HG02678 (cell line): ENCODE measurements around the gene CRYBG2.
"Not testable (repeated sequence)": the region's sequence is repeated elsewhere in the genome, so short reads cannot be mapped to it uniquely, and the experiment has no call there.

Experiments
- ATAC-seq: cut with Tn5 transposase; IDR thresholded peaks from one replicate; pipeline ENCODE4 v1.9.1; 2021; ENCODE audit warnings: mild to moderate bottlenecking, moderate library complexity; ENCODE audit not compliant: unreplicated experiment

Gene CRYBG2

DNA sequence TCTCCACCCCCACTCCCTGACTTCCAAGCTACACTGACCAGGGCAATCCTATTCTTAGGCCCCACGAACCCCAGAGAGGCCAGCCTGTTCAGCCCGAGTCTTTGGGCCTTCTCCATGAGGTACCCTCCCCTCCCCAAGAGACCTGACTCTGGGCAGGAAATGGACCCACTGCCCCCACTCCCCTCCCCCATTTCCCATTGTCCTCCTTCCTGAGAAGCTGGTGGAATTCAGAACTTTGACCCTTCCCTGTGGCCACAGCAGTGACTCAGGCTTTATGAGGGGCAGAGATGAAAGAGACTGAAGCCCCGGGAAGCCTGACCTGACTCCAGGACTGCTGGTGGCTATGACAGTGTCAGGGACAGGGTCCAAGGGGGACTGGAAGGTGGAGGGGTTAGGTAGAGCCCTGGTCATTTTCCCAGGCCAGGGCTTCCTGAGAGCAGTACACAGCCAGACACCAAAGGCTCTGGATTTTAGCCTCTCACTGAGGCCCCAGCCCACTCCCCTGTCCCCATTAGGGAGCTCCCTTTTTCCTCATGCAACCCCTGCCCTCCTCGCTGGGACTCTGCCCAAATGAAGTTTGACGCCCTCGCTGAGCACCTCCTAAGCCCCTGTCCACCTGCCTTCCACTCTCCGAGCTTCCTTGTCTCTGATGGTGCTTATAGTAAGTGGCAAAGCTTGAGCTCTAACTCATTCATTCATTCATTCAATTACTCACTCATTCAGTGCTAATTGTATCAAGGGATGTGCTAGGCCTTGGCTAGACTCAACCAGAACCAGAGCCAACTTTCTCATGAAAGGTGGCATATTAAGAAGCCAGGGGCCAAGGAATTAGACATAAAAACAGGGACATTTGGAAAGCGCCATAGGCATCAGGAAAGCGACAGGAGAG lies 3.0 kb downstream of the CRYBG2 start:
- ATAC-seq, result no peak

GRCh38 chr1:26350343-26350700 lies 3.6 kb downstream of the CRYBG2 start:
- ATAC-seq, result no peak

- no peak for ATAC-seq
Measured at GRCh38 chr1:26349877-26350244, 4.1 kb downstream of the CRYBG2 start.

- ATAC-seq, result no peak
Measured at GRCh38 chr1:26349188-26349876, 4.6 kb downstream of the CRYBG2 start.

DNA sequence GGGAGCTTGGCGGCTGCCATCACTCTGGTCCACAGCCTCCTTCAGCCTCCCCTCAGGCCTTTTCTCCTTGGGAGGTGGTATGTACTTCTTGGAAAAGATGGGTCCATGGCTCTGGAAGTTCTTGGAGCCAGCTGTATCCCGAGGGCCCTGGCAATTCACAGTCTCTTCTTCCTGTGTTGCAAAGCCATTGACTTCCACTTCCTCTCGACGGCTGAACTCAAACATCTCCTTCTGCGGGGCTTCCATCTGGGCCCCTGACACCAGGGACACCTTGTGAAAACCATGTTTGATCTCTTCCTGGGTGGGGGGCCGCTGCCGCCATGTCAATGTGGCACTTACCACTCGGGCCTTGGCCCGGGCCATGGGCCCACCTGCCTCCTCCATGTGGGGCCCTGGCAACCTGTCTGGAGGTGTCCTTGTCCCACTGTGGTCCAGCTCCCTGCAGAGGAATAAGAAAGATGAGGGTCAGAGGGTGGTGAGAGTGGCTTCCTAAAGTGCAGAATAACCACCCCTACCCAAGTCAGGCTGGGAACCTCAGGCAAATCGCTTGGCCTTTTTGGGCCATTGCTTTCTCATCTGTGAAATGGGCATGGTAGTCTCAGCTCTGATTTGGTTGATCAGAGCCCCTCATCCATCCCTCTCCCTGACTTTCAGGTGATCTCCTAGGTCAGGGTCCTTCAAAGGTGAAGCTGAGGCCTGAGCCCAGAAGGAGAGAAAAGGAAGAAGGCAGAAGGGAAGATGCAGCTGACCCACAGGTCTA lies 7.5 kb downstream of the CRYBG2 start:
- no peak for ATAC-seq

DNA sequence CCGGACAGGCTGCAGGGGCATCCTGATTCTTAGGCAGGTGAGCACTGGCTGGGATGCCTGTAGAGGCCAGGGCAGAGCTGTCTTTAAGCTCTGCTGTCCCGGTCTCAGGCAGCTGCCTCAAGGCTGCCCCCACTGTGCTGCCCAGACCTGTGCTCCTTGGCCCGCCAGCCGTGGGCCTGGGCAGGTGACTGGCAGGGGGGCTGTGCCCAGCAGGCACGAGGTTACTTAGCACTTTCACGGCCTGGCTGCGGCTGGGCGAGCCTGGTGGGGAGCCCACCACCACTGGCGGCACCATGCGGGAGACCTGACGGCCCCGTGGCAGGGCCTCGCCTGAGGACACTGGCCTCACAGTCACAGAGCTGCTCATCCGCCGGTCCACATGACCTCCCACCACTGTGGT lies 8.2 kb downstream of the CRYBG2 start:
- ATAC-seq, result no peak

GRCh38 chr1:26344147-26344920 lies 9.6 kb downstream of the CRYBG2 start:
- ATAC-seq, result no peak

DNA sequence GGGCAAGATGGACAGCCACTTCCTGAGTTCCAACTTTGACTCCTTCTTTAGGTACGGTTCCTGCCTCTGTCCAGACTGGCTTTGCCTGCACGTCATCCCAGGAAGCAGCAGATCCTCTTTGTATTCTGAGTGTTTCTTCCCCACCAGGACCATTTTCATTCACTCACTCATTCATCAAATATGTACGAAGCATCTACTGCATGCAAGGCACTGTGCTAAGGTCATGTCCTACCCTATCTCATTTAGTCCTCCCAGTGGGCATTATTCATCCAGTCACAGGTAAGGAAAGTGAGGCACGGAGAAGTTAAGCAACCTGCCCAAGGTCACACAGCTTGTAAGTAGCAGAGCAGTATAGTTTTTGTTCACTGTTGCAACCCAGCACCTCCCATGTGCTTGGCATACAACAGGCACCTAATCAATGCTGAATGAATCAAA lies 13.9 kb downstream of the CRYBG2 start:
- ATAC-seq, result no peak

DNA sequence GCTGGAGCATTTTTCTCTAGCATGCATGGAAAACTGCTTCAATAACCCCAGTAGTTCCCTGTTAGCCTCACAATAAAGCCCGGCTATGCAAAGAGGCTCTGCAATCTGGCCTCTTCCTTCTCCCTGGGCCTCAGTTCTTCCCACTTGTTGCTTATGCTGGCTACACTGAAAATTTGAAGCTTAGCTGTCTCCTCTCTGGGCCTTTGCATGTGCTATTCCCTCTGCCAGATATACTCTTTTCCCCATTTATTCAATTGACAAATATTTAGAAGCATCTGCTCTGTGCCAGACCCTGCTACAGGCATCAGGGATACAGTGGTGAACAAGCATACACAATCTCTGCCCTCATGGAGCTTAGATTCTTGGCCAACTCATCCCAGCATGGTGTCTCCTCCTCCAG lies 15.3 kb downstream of the CRYBG2 start:
- no peak for ATAC-seq

- no peak for ATAC-seq
Measured at GRCh38 chr1:26337625-26338024, 16.3 kb downstream of the CRYBG2 start.

DNA sequence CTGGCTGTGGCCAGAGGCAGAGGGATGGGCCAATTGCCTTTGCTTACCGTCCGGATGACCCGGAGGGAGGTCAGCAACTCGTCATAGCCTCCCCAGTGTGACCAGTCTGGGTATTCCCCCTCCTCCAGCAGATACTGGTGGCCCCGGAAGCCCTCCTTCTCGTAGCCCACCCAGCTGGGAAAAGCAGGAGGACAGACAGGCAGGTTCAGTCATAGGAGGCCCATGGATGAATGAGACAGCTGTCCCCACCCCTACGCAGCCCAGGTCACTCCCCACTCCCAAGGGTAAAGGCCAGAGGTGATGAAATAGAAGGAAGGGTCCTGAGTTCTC lies 16.8 kb downstream of the CRYBG2 start:
- no peak for ATAC-seq

GRCh38 chr1:26336477-26337205 lies 17.3 kb downstream of the CRYBG2 start:
- peak; percentile 70 for ATAC-seq

DNA sequence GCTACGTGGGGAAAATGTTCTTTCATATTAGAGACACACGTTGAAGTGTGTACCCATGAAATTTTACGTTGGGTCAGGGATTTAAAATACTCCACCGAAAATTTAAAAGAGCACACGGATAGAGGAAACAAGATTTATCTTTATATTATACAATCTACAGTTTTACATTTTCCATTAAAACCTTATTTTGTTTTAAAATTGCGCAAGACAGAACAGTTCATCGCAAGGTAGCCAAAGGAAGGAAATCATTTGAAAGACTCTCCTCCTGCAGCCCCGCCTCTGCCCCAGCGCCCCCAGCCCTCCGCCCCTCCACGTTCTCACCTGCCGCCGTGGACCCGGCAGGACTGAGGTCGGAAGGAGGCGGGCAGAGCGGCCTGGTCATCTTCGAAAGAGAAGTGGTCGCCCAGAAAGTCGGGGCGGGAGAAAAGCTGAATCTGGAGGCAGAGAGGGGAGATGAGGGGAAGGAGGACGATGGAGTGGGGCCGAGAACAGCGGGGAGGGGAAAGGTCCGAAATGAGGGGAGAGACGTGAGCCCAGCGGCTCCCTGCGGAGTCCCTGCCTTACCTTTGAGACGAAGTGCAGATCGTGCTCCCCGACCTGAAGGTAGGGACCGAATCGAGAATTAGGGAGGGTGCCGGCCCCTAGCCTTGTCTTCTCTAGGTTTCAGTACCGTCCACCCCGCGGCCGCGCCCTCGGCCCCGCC lies 18.0 kb downstream of the CRYBG2 start:
- peak; percentile 20 for ATAC-seq

- not testable (repeated sequence) for ATAC-seq
Measured at GRCh38 chr1:26333312-26333711, 20.6 kb downstream of the CRYBG2 start.

DNA sequence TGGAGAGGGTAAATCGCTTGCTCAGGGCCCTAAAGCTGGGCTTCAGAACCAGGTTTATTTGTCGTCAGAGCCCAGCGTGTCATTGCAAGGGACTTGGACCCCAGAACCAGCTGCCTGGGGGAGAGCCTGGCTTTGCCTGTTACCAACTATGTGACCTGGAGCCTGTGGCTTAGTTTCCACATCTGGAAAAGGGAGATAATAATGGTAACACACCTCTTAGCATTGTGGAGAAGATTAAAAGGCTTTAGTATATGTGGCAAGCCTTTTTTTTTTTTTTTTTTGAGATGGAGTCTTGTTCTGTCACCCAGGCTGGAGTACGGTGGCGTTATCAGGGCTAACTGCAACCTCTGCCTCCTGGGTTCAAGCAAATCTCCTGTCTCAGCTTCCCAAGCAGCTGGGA lies 23.7 kb downstream of the CRYBG2 start:
- no peak for ATAC-seq

- not testable (repeated sequence) for ATAC-seq
Measured at GRCh38 chr1:26329380-26329779, 24.6 kb downstream of the CRYBG2 start.

GRCh38 chr1:26328597-26328996 lies 25.3 kb downstream of the CRYBG2 start:
- ATAC-seq, result no peak

GRCh38 chr1:26327956-26328362 lies 26.0 kb downstream of the CRYBG2 start:
- no peak for ATAC-seq

- no peak for ATAC-seq
Measured at GRCh38 chr1:26324550-26324949, 29.4 kb downstream of the CRYBG2 start.

- ATAC-seq, result no peak
Measured at GRCh38 chr1:26323382-26323781, 30.5 kb downstream of the CRYBG2 start.
